Type B pancreatic cell (in vitro differentiated cells): ENCODE data around the gene TMEM154. TPM values are rescaled to one million over a fixed set of nuclear protein-coding genes. Genes with fewer than 3 reads are reported as not detected.

Experiments
- DNase-seq: peaks from one replicate; pipeline ENCODE4 v3.0.0; 2021; ENCODE audit warnings: mixed read lengths; ENCODE audit not compliant: unreplicated experiment; ENCODE audit errors: extremely low spot score
- H3K27ac Mint-ChIP-seq: 2 replicates; pipeline ENCODE4 v1.8.0; 2021; ENCODE audit warnings: mild to moderate bottlenecking, mixed read lengths
- H3K27me3 Mint-ChIP-seq: 2 replicates; pipeline ENCODE4 v1.8.0; 2021; ENCODE audit warnings: mixed read lengths
- H3K36me3 Mint-ChIP-seq: 2 replicates; pipeline ENCODE4 v1.8.0; 2021; ENCODE audit warnings: mixed read lengths
- H3K4me1 Mint-ChIP-seq: one replicate; pipeline ENCODE4 v1.8.0; 2021; ENCODE audit warnings: mixed read lengths; ENCODE audit not compliant: unreplicated experiment
- H3K4me3 Mint-ChIP-seq: 2 replicates; pipeline ENCODE4 v1.8.0; 2021; ENCODE audit warnings: mild to moderate bottlenecking, mixed read lengths
- H3K9me3 Mint-ChIP-seq: 2 replicates; pipeline ENCODE4 v1.8.0; 2021; ENCODE audit warnings: mixed read lengths
- total RNA-seq: library from RNA; stranded (reverse); gene quantifications from 2 replicates; pipeline ENCODE4 v1.2.1, GENCODE V29; 2021; ENCODE audit warnings: low replicate concordance
- TF ChIP-seq, protein P1 (sequence below): fragments of 200-600 bp; sonication (generic); conservative IDR thresholded peaks from 2 replicates; pipeline ENCODE4 v1.5.0; 2021; ENCODE audit warnings: antibody characterized with exemption, mild to moderate bottlenecking

The TMEM154 gene
- total RNA-seq, 1 donor from 2014 or later: 11.1 TPM

DNA sequence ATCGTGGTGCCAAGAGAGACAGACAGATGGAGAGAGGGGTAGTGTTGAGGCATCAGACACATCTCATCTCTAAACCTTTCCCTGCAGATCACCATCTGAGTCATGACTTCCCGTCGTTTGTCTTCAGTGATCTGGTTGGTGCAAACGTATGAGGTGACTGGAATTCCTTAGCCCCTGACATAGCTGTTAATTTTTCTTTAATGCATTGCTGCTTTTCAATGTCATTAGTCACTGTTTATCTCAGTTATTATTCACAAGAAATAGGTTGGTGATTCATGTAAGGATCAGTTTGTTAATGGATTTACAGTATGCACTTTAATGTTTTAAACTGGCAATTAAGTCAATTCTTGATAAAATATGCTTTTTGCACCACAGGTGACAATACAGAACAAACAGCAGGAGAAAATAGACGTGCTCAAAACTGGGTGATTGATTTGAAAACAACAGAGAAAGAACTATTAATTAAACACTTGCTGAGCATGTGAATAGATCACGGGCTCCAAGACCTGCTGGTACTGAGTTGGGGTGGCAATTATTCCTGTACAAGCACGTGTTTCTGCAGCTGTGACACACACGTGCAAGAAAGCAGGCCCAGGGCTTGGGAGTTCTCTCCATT, 1.3 kb upstream of the TMEM154 start:
- Mint-ChIP-seq H3K9me3 (no peaks in the 10 kb centered on the region), H3K4me3 (peak overlapping the region; percentile 50), H3K27ac (peak overlapping the region; percentile 73), H3K36me3 (no peaks in the 10 kb centered on the region), H3K4me1 (peaks cover 17% of the 10 kb centered on the region), H3K27me3 (peaks cover 19% of the 10 kb centered on the region)
- TF ChIP-seq, protein P1, sequence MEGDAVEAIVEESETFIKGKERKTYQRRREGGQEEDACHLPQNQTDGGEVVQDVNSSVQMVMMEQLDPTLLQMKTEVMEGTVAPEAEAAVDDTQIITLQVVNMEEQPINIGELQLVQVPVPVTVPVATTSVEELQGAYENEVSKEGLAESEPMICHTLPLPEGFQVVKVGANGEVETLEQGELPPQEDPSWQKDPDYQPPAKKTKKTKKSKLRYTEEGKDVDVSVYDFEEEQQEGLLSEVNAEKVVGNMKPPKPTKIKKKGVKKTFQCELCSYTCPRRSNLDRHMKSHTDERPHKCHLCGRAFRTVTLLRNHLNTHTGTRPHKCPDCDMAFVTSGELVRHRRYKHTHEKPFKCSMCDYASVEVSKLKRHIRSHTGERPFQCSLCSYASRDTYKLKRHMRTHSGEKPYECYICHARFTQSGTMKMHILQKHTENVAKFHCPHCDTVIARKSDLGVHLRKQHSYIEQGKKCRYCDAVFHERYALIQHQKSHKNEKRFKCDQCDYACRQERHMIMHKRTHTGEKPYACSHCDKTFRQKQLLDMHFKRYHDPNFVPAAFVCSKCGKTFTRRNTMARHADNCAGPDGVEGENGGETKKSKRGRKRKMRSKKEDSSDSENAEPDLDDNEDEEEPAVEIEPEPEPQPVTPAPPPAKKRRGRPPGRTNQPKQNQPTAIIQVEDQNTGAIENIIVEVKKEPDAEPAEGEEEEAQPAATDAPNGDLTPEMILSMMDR: no peak
- DNase-seq: no peak

DNA sequence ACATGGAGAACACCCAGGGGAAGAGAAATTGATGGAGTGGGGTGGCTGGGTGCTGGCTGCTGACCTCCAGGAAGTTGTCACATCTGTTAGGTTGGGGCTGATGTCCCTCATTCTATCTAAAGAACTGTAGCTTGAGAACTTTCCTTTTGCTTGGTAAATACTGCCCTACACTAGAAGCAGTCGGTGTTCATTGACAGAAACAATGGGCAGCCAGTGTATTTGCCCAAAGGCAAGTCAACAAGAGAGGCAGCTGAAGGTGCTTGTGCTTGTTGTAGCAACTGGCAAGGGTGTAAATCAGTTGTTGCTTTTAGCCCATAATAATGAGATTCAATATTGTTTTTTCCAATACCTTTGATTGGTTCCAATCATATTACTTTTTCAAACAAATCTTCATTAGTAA, 956 bp downstream of the TMEM154 start:
- TF ChIP-seq, protein P1: no peak
- H3K36me3 Mint-ChIP-seq: no peaks in the 10 kb centered on the region
- H3K4me3 Mint-ChIP-seq: peak overlapping the region; percentile 91
- H3K4me1 Mint-ChIP-seq: peaks cover 17% of the 10 kb centered on the region
- no peaks in the 10 kb centered on the region for H3K9me3 Mint-ChIP-seq
- no peak for DNase-seq
- H3K27ac Mint-ChIP-seq: peak overlapping the region; percentile 90
- H3K27me3 Mint-ChIP-seq: peaks cover 16% of the 10 kb centered on the region

DNA sequence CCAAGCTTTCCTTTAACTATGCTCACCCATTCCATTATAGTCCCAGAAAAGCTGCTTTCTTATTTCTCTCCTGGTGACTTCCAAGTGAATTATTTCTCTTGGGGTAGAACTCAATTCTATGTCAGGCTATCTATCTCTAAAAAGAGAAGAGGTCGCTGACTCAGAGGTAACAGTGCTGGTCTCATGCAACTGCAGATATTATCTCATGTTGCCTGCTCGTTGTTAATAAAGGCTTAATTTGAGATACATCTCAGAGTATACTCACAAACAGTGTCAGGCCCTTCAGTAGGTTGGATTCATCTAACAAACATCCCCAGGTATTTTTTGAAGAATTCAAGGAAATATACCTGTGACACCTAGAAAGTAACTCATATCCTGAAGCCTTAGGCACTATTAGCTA, 2.7 kb downstream of the TMEM154 start:
- peak overlapping the region; percentile 1 for H3K27ac Mint-ChIP-seq
- no peak for DNase-seq
- H3K27me3 Mint-ChIP-seq: peaks cover 16% of the 10 kb centered on the region
- H3K4me3 Mint-ChIP-seq: peak overlapping the region; percentile 7
- peaks cover 13% of the 10 kb centered on the region for H3K4me1 Mint-ChIP-seq
- no peaks in the 10 kb centered on the region for H3K36me3 Mint-ChIP-seq
- TF ChIP-seq, protein P1: no peak
- no peaks in the 10 kb centered on the region for H3K9me3 Mint-ChIP-seq

DNA sequence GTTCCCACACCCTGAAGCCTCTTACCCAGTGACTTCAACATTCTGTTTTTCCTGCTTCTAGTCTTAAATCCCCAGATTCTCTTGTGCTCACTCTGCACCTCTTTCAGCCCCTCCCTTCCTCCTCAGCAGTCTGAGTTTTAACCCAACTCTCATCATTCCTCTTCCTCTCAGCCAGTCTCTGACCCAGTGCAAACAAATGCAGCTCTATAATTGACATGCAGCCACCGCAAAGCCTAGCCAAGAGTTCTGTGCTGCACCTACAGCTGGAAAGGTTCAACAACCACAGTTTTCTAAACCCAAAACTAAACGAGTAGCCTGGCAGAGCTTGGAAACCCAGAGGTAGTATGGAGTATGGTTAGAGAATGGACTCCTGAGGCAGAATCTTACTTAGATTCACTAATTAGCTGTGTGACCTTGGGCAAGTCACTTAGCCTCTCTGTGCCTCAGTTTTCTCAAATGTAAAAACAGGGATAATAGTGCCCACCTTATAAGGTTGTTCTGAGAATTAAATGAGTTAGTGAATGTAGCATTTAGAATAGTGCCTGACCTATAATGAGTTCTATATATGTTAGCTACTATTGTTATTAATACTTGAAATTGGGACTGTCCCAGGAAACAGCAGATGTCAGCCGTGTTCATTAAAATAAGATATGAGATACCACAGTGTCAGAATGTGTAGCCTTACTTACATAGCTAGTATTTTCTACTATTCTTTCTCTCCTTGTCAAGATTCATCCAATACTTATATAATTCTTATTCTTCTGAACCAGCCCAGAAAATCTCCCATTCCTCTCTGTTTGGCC, 3.5 kb downstream of the TMEM154 start:
- TF ChIP-seq, protein P1: no peak
- DNase-seq: no peak
- peak overlapping the region; percentile 1 for H3K27ac Mint-ChIP-seq
- no peaks in the 10 kb centered on the region for H3K9me3 Mint-ChIP-seq
- H3K4me1 Mint-ChIP-seq: peaks cover 8% of the 10 kb centered on the region
- peaks cover 16% of the 10 kb centered on the region for H3K27me3 Mint-ChIP-seq
- no peaks in the 10 kb centered on the region for H3K36me3 Mint-ChIP-seq
- peak overlapping the region; percentile 40 for H3K4me3 Mint-ChIP-seq

DNA sequence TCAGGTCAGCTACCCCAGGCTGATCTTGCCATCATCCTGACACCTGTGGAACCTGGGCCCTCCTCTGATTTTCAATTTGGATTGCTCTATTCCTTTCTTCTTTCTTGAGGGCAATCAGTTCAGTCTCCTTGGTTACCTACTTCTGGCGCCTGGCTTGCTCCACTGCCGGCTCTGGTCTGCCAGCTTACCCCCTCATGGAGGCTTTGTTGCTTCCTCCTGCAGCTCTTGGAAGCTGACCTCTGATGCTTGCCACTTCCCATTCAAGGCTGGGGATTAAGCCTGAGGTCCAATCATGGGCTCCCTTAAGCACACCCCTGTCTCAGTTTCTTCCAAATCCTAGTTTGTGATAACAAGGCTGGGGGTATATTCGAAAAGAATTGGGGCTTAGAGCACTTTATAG, 5.4 kb downstream of the TMEM154 start:
- H3K4me3 Mint-ChIP-seq: no peak overlapping the region
- no peaks in the 10 kb centered on the region for H3K36me3 Mint-ChIP-seq
- H3K27ac Mint-ChIP-seq: no peak overlapping the region
- no peaks in the 10 kb centered on the region for H3K9me3 Mint-ChIP-seq
- DNase-seq: no peak
- H3K27me3 Mint-ChIP-seq: peaks cover 10% of the 10 kb centered on the region
- peaks cover 7% of the 10 kb centered on the region for H3K4me1 Mint-ChIP-seq
- TF ChIP-seq, protein P1: no peak
